Measurements from ENCODE around the gene ECPAS. TPM values are rescaled to one million over a fixed set of nuclear protein-coding genes. Genes with fewer than 3 reads are reported as not detected.

Gene ECPAS
- total RNA-seq, 1 experiment from 2014 or later, result 106 TPM

DNA sequence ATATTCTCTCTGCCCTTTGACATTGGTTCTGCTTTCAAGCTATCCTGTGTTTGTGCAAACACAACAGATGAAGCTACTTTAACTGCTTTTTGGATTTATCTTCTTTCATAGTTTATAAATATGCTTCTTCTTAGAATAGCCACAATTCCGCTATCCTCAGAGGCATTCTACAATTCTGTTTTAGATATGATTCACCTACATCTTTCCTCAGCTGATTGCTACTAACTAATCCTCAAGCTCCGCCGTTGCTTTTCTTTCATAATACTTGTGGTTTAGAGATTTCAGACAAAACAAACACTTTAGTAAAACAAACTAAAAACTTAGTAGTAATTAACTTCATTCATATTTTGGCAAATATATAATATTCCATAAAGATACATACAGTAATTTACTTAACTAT is 52.5 kb downstream of the ECPAS start:
- no peak overlapping the region for H3K56ac ChIP-seq (ENCODE audit: insufficient read length, low read depth, low read length)
- no peaks in the 10 kb centered on the region for H3K27me3 Mint-ChIP-seq (ENCODE audit: low read depth)
- H3K14ac ChIP-seq (ENCODE audit: insufficient read depth, low read length), result no peak overlapping the region
- H4K20me1 ChIP-seq (ENCODE audit: control insufficient read depth, insufficient read depth, insufficient read length), result no peaks in the 10 kb centered on the region
- H2BK5ac ChIP-seq (ENCODE audit: insufficient read length, low read length), result no peak overlapping the region
- H3K79me1 ChIP-seq (ENCODE audit: insufficient read depth, low read depth, low read length, poor library complexity, severe bottlenecking), result no peaks in the 10 kb centered on the region
- H4K5ac ChIP-seq (ENCODE audit: insufficient read length, low read depth, low read length), result no peak overlapping the region
- H3K4ac ChIP-seq (ENCODE audit: low read depth, low read length), result no peak overlapping the region
- no peak overlapping the region for H3K27ac Mint-ChIP-seq
- DNase-seq, result no peak
- no peak overlapping the region for H3K18ac ChIP-seq (ENCODE audit: insufficient read length, low read depth, low read length)
- H3T11ph ChIP-seq (ENCODE audit: low read length), result no peak overlapping the region
- H3K23me2 ChIP-seq (ENCODE audit: insufficient read length, low read depth, low read length, poor library complexity, severe bottlenecking), result no peaks in the 10 kb centered on the region
- H3K27me3 ChIP-seq (ENCODE audit: insufficient read depth, low read length), result no peaks in the 10 kb centered on the region
- H3K4me1 Mint-ChIP-seq, result no peaks in the 10 kb centered on the region
- no peaks in the 10 kb centered on the region for H3K9me3 ChIP-seq (ENCODE audit: control insufficient read depth, low read depth, low read length)
- no peak overlapping the region for H2BK15ac ChIP-seq (ENCODE audit: low read depth, low read length)
- H2BK20ac ChIP-seq (ENCODE audit: low read depth, low read length, poor library complexity, severe bottlenecking), result no peak overlapping the region
- H2BK120ac ChIP-seq (ENCODE audit: low read depth, low read length, poor library complexity, severe bottlenecking), result no peak overlapping the region
- no peak overlapping the region for H3K27ac ChIP-seq (ENCODE audit: insufficient read length, low read depth, low read length)
- no peak overlapping the region for H3K23ac ChIP-seq (ENCODE audit: insufficient read length, low read depth, low read length)
- no peaks in the 10 kb centered on the region for H3K79me2 ChIP-seq (ENCODE audit: insufficient read depth, low read length)
- TF ChIP-seq, protein P1, sequence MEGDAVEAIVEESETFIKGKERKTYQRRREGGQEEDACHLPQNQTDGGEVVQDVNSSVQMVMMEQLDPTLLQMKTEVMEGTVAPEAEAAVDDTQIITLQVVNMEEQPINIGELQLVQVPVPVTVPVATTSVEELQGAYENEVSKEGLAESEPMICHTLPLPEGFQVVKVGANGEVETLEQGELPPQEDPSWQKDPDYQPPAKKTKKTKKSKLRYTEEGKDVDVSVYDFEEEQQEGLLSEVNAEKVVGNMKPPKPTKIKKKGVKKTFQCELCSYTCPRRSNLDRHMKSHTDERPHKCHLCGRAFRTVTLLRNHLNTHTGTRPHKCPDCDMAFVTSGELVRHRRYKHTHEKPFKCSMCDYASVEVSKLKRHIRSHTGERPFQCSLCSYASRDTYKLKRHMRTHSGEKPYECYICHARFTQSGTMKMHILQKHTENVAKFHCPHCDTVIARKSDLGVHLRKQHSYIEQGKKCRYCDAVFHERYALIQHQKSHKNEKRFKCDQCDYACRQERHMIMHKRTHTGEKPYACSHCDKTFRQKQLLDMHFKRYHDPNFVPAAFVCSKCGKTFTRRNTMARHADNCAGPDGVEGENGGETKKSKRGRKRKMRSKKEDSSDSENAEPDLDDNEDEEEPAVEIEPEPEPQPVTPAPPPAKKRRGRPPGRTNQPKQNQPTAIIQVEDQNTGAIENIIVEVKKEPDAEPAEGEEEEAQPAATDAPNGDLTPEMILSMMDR (conservative IDR thresholded peaks at IDR 0.05), result no peak
- H2BK12ac ChIP-seq (ENCODE audit: insufficient read length, low read depth, low read length), result no peak overlapping the region
- H3K4me2 ChIP-seq (ENCODE audit: insufficient read depth, insufficient read length, low read length), result no peak overlapping the region
- H3K9me3 Mint-ChIP-seq, result no peaks in the 10 kb centered on the region
- H3K36me3 Mint-ChIP-seq (ENCODE audit: insufficient read depth in 1 of 3, low read depth in 3 of 3), result peaks cover 17 to 69% (median 44%) of the 10 kb centered on the region in 3 experiments; a peak in 6 of 7 replicates
- H3K4me1 ChIP-seq (ENCODE audit: insufficient read depth, low read length), result no peaks in the 10 kb centered on the region
- no peak overlapping the region for H4K91ac ChIP-seq (ENCODE audit: insufficient read length, low read depth, low read length)
- H3K9ac ChIP-seq (ENCODE audit: extremely low read depth, insufficient read length, low read length), result no peak overlapping the region
- H2AK5ac ChIP-seq (ENCODE audit: insufficient read length, low read length), result no peak overlapping the region
- no peak overlapping the region for H2AFZ ChIP-seq (ENCODE audit: low read length)
- no CpG with 5 or more reads among the region's 3 CpGs for WGBS (ENCODE audit: extremely low coverage, insufficient read length, low lambda C conversion rate)
- H3K4me3 Mint-ChIP-seq, result no peak overlapping the region
- H4K8ac ChIP-seq (replicated peaks; ENCODE audit: insufficient read length, low read depth, low read length), result no peak overlapping the region
